ENCODE results near the gene DNAJC6. TPM values are rescaled to one million over a fixed set of nuclear protein-coding genes. Genes with fewer than 3 reads are reported as not detected.

The DNAJC6 gene
- polyA plus RNA-seq, 1 of the 3 experiments (the other 2 are of a cell fraction) = 1.9 TPM

GRCh38 chr1:65299328-65299727 lies 10.0 kb upstream of the DNAJC6 start:
- H3F3A ChIP-seq (replicated peaks; ENCODE audit: insufficient read depth) = no peaks in the 10 kb centered on the region
- no peak overlapping the region for H3K4me2 ChIP-seq
- H3K27ac ChIP-seq (ENCODE audit: low read depth in 2 of 2, low read length in 1 of 2) = no peak overlapping the region
- 0% methylated on average over 1 of the region's 1 CpG for WGBS (ENCODE audit: low lambda C conversion rate)
- H2AFZ ChIP-seq (ENCODE audit: low read depth) = no peak overlapping the region
- no peaks in the 10 kb centered on the region for H3K9me2 ChIP-seq
- POLR2A ChIA-PET = interaction anchor here (1.5 kb wide), 1 partner anchor 11 kb away, joined by 3 read pairs; no protein-coding TSS in a partner anchor
- no peak overlapping the region for H3K9ac ChIP-seq
- TF ChIP-seq NFIC (IDR thresholded peaks at IDR 0.05; ENCODE audit: borderline replicate concordance) (no peak), JUND (IDR thresholded peaks at IDR 0.05) (no peak), GATA2 (CRISPR knock-in tag; IDR thresholded peaks at IDR 0.05) (no peak)
- H3K79me2 ChIP-seq (ENCODE audit: insufficient read depth) = no peaks in the 10 kb centered on the region
- CTCF ChIA-PET = interaction anchor here (1.2 to 1.7 kb wide), 2 partner anchors 9 kb away, joined by 4 to 6 read pairs; partner anchors contain the start of gene DNAJC6
- no peak overlapping the region for H3K4me3 ChIP-seq (ENCODE audit: low read depth in 2 of 2, low read length in 1 of 2)
- H3K4me1 ChIP-seq (ENCODE audit: control insufficient read depth in 1 of 2, insufficient read depth in 2 of 2, low read depth in 1 of 2, low read length in 1 of 2) = no peaks in the 10 kb centered on the region
- H3K27me3 ChIP-seq (ENCODE audit: insufficient read depth) = no peaks in the 10 kb centered on the region
- no peaks in the 10 kb centered on the region for H3K36me3 ChIP-seq (replicated peaks in 1 of 2; ENCODE audit: control insufficient read depth in 1 of 2, insufficient read depth in 2 of 2, low read length in 1 of 2)
- no peak for DNase-seq
- no peaks in the 10 kb centered on the region for H4K20me1 ChIP-seq (ENCODE audit: insufficient read depth)
- no peaks in the 10 kb centered on the region for H3K9me3 ChIP-seq

DNA sequence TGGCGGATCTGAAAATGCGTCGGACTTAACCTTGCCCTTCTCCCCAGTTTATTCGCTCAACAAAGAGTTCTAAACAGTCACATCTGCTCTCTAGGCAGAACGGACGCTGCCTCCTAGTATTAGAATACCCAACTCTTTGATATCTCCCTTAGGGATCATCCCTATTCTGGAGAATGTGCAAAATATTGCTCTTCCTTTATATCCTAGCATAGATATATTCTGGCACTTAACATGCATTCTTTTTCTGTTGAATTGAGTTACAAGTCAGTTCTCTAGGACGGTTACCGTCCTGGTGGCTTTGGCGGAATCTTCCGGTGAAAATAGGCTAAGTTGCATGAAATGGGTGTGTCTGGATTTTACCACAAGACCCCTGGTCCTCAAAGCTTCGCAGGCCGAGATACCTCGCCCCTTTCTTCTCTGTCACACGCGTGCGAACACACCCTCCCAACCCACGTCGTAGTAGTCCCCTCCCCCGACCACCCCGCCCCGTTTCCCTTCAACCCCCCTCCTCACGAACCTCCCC lies 501 bp upstream of the DNAJC6 start:
- Histone ChIP-seq H3K9me3 (no peaks in the 10 kb centered on the region), H3K9ac (no peak overlapping the region), H3K27ac (ENCODE audit: low read depth in 2 of 2, low read length in 1 of 2) (peak overlapping the region in 1 of 2 experiments; percentile 77; a peak in 1 of 4 replicates), H4K20me1 (ENCODE audit: insufficient read depth) (no peaks in the 10 kb centered on the region), H3F3A (replicated peaks; ENCODE audit: insufficient read depth) (no peaks in the 10 kb centered on the region), H3K79me2 (ENCODE audit: insufficient read depth) (no peaks in the 10 kb centered on the region), H2AFZ (ENCODE audit: low read depth) (no peak overlapping the region), H3K4me3 (ENCODE audit: low read depth in 2 of 2, low read length in 1 of 2) (peak overlapping the region; percentile 45 to 62), H3K9me2 (no peaks in the 10 kb centered on the region), H3K27me3 (ENCODE audit: insufficient read depth) (no peaks in the 10 kb centered on the region), H3K4me2 (peak overlapping the region; percentile 89), H3K4me1 (ENCODE audit: control insufficient read depth in 1 of 2, insufficient read depth in 2 of 2, low read depth in 1 of 2, low read length in 1 of 2) (peaks cover 0 to 2% of the 10 kb centered on the region in 2 experiments; a peak in 1 of 4 replicates), H3K36me3 (replicated peaks in 1 of 2; ENCODE audit: control insufficient read depth in 1 of 2, insufficient read depth in 2 of 2, low read length in 1 of 2) (no peaks in the 10 kb centered on the region)
- ChIA-PET POLR2A (interaction anchor here (0.8 to 1.7 kb wide), 3 partner anchors 31 to 54 kb away, joined by 3 to 17 read pairs (median 6); no protein-coding TSS in a partner anchor), CTCF (interaction anchor here (0.6 to 2.9 kb wide), 9 partner anchors 10 to 72 kb away, joined by 3 to 15 read pairs (median 5); no protein-coding TSS in a partner anchor)
- TF ChIP-seq GATA2 (CRISPR knock-in tag; IDR thresholded peaks at IDR 0.05) (no peak), GABPA (IDR thresholded peaks at IDR 0.05; ENCODE audit: low read depth) (no peak), TCF12 (IDR thresholded peaks at IDR 0.05) (no peak), CTCF (IDR thresholded peaks at IDR 0.05) (no peak), ELF1 (IDR thresholded peaks at IDR 0.05) (no peak), PBX3 (IDR thresholded peaks at IDR 0.05) (no peak), SMC3 (IDR thresholded peaks at IDR 0.05; ENCODE audit: low read depth, low read length) (no peak), MXI1 (IDR thresholded peaks at IDR 0.05; ENCODE audit: low read depth, low read length) (no peak)
- DNase-seq = peak; percentile 14
- 45% methylated on average over 22 of the region's 22 CpGs for WGBS (ENCODE audit: low lambda C conversion rate)
